Mammary epithelial cell (primary cell): ENCODE data around the gene RASGRP2.

Experiments used
- EZH2 ChIP-seq: IDR thresholded peaks from 2 replicates; pipeline ENCODE4 v1.6.1; 2012; ENCODE audit warnings: low read length, inconsistent platforms, borderline replicate concordance
- TF ChIP-seq, protein P1 (sequence below), 2 donors: IDR thresholded peaks in 1 of 2; conservative IDR thresholded peaks in 1 of 2; 2 replicates each; pipeline ENCODE4 v1.5.1; 2011 to 2012; ENCODE audit warnings: inconsistent platforms in 2 of 2, low read length in 2 of 2, mild to moderate bottlenecking in 2 of 2, control low read depth in 1 of 2, low read depth in 1 of 2; ENCODE audit not compliant: insufficient read depth in 1 of 2; ENCODE audit errors: extremely low read depth in 1 of 2

DNA sequence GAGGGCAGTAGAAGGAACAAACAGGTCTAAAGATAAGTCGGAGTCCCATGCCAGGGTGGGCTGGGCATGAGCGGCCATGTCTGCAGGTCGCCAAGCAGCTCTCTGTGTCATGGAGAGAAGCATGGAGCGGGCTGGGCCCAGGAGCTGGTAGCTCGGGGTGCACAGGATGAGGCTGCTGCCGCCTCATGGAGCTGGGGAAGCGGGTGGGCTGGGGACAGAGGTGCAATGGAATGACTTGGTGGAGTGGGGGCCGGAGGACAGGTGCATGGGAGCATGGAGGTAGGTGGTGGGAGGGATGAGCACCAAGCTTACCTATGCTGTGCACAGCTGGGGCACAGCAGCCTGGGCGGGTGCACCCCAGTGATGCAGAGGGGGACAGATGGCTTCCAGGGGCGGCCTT, 24.5 kb downstream of the RASGRP2 start:
- no peak for TF ChIP-seq EZH2
- TF ChIP-seq, protein P1, sequence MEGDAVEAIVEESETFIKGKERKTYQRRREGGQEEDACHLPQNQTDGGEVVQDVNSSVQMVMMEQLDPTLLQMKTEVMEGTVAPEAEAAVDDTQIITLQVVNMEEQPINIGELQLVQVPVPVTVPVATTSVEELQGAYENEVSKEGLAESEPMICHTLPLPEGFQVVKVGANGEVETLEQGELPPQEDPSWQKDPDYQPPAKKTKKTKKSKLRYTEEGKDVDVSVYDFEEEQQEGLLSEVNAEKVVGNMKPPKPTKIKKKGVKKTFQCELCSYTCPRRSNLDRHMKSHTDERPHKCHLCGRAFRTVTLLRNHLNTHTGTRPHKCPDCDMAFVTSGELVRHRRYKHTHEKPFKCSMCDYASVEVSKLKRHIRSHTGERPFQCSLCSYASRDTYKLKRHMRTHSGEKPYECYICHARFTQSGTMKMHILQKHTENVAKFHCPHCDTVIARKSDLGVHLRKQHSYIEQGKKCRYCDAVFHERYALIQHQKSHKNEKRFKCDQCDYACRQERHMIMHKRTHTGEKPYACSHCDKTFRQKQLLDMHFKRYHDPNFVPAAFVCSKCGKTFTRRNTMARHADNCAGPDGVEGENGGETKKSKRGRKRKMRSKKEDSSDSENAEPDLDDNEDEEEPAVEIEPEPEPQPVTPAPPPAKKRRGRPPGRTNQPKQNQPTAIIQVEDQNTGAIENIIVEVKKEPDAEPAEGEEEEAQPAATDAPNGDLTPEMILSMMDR (conservative IDR thresholded peaks at IDR 0.05 in 1 of 2, IDR thresholded peaks at IDR 0.05 in 1 of 2; ENCODE audit: extremely low read depth in 1 of 2, insufficient read depth in 1 of 2, low read depth in 1 of 2, low read length in 2 of 2), result no peak
